Measurements from ENCODE around the gene HPD. TPM values are rescaled to one million over a fixed set of nuclear protein-coding genes. Genes with fewer than 3 reads are reported as not detected.

Gene HPD
- total and polyA plus RNA-seq, 11 donors, result 0.36 to 2.2 (median 1.5) TPM

DNA sequence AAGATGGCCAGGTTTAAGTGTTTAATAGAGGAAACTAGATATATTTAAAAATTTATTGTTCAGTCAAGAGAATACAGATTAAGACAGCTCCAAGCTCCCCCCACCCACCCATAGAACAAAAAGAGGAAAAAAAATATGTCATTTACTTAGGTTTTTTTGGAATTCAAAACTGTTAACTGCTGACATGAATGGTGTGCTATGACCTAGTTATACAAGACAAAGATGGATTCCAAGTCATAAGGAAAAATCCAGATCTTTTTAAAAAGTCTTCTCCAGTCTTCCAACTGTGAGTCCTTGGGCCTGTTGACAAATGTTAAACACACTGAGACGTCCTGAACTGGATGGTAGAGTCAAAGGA lies 56.2 kb downstream of the HPD start:
- TF ChIP-seq POLR2A (IDR thresholded peaks at IDR 0.05), result no peak

GRCh38 chr12:121801595-121802484 lies 56.8 kb downstream of the HPD start:
- H3K4me3 ChIP-seq, result peak overlapping the region; percentile 64 to 89 (median 78)
- DNase-seq, result peak in 2 of 5 donors; percentile 25 to 35
- peak overlapping the region; percentile 99 to 100 (median 100) for H3K27ac ChIP-seq
- no peaks in the 10 kb centered on the region for H3K9me3 ChIP-seq
- peaks cover 0 to 20% (median 0%) of the 10 kb centered on the region in 9 donors for H3K36me3 ChIP-seq
- ATAC-seq, result no peak
- WGBS, 4 donors, result 4 to 9% (median 6%) methylated on average over 18 of the region's 18 CpGs
- H3K4me1 ChIP-seq, result peaks cover 17 to 67% (median 40%) of the 10 kb centered on the region in 12 donors
- H3K27me3 ChIP-seq, result no peaks in the 10 kb centered on the region
- intact Hi-C loops (cut with DNase I), result no loop called here
- TF ChIP-seq CTCF (IDR thresholded peaks at IDR 0.05) (no peak), POLR2A (IDR thresholded peaks at IDR 0.05) (no peak)

More for the DNA sequence above, 56.2 kb downstream of the HPD start:
- Histone ChIP-seq H3K36me3 (peaks cover 0 to 25% (median 2%) of the 10 kb centered on the region in 9 donors), H3K27me3 (no peaks in the 10 kb centered on the region), H3K27ac (peak overlapping the region; percentile 99 to 100 (median 100)), H3K4me3 (peak overlapping the region; percentile 64 to 89 (median 78)), H3K4me1 (peaks cover 18 to 67% (median 39%) of the 10 kb centered on the region in 12 donors), H3K9me3 (no peaks in the 10 kb centered on the region)
- 0 to 4% (median 0%) methylated on average over 1 of the region's 1 CpG for WGBS, 4 donors
- ATAC-seq (no peak), DNase-seq (no peak)
- intact Hi-C loops (cut with DNase I), result no loop called here

GRCh38 chr12:121800694-121801594 lies 57.7 kb downstream of the HPD start:
- intact Hi-C loops (cut with DNase I), result no loop called here
- peaks cover 0 to 27% (median 2%) of the 10 kb centered on the region in 9 donors for H3K36me3 ChIP-seq
- ATAC-seq (no peak), DNase-seq (peak; percentile 85 to 91 (median 86))
- no peaks in the 10 kb centered on the region for H3K27me3 ChIP-seq
- H3K4me3 ChIP-seq, result peak overlapping the region; percentile 64 to 89 (median 78)
- H3K9me3 ChIP-seq, result no peaks in the 10 kb centered on the region
- TF ChIP-seq POLR2A (IDR thresholded peaks at IDR 0.05) (peak in 1 of 2 donors; percentile 65), CTCF (IDR thresholded peaks at IDR 0.05) (no peak)
- H3K4me1 ChIP-seq, result peaks cover 22 to 67% (median 39%) of the 10 kb centered on the region in 12 donors
- peak overlapping the region; percentile 99 to 100 (median 100) for H3K27ac ChIP-seq
- WGBS, 4 donors, result 1 to 3% (median 2%) methylated on average over 41 to 86 of the region's 86 CpGs

- H3K9me3 ChIP-seq, result no peaks in the 10 kb centered on the region
- peak; percentile 11 to 63 (median 54) for ATAC-seq
- intact Hi-C loops (cut with DNase I), result loop anchor here in 4 of 10 donors (5.0 kb wide), 2 partner anchors 87 to 92 kb away; partner anchors contain the start of gene PSMD9 (in 3 of the 4)
- H3K4me3 ChIP-seq, result peak overlapping the region; percentile 64 to 89 (median 78)
- TF ChIP-seq POLR2A (IDR thresholded peaks at IDR 0.05) (peak; percentile 13 to 84), CTCF (IDR thresholded peaks at IDR 0.05) (no peak)
- peak overlapping the region; percentile 99 to 100 (median 100) for H3K27ac ChIP-seq
- H3K4me1 ChIP-seq, result peaks cover 20 to 67% (median 43%) of the 10 kb centered on the region in 12 donors
- H3K36me3 ChIP-seq, result peaks cover 0 to 32% (median 7%) of the 10 kb centered on the region in 9 donors
- DNase-seq, result peak; percentile 93 to 96 (median 94)
- WGBS, 4 donors, result 0 to 1% (median 0%) methylated on average over 22 to 84 of the region's 84 CpGs
- H3K27me3 ChIP-seq, result no peaks in the 10 kb centered on the region
Measured at GRCh38 chr12:121799842-121800693, 58.6 kb downstream of the HPD start.
